Type B pancreatic cell (in vitro differentiated cells): ENCODE results near the gene PGC. TPM values are rescaled to one million over a fixed set of nuclear protein-coding genes. Genes with fewer than 3 reads are reported as not detected.

Source experiments
- DNase-seq: peaks from one replicate; pipeline ENCODE4 v3.0.0; 2021; ENCODE audit warnings: mixed read lengths; ENCODE audit not compliant: unreplicated experiment; ENCODE audit errors: extremely low spot score
- H3K27ac Mint-ChIP-seq: 2 replicates; pipeline ENCODE4 v1.8.0; 2021; ENCODE audit warnings: mild to moderate bottlenecking, mixed read lengths
- H3K27me3 Mint-ChIP-seq: 2 replicates; pipeline ENCODE4 v1.8.0; 2021; ENCODE audit warnings: mixed read lengths
- H3K36me3 Mint-ChIP-seq: 2 replicates; pipeline ENCODE4 v1.8.0; 2021; ENCODE audit warnings: mixed read lengths
- H3K4me1 Mint-ChIP-seq: one replicate; pipeline ENCODE4 v1.8.0; 2021; ENCODE audit warnings: mixed read lengths; ENCODE audit not compliant: unreplicated experiment
- H3K4me3 Mint-ChIP-seq: 2 replicates; pipeline ENCODE4 v1.8.0; 2021; ENCODE audit warnings: mild to moderate bottlenecking, mixed read lengths
- H3K9me3 Mint-ChIP-seq: 2 replicates; pipeline ENCODE4 v1.8.0; 2021; ENCODE audit warnings: mixed read lengths
- CTCF ChIP-seq: fragments of 200-600 bp; sonication (generic); conservative IDR thresholded peaks from 2 replicates; pipeline ENCODE4 v1.5.0; 2021; ENCODE audit warnings: antibody characterized with exemption, mild to moderate bottlenecking
- total RNA-seq: library from RNA; stranded (reverse); gene quantifications from 2 replicates; pipeline ENCODE4 v1.2.1, GENCODE V29; 2021; ENCODE audit warnings: low replicate concordance

Gene PGC
- total RNA-seq, 1 donor from 2014 or later, result 56.6 TPM

- Mint-ChIP-seq H3K4me1 (peaks cover 23% of the 10 kb centered on the region), H3K27ac (peak overlapping the region; percentile 29), H3K9me3 (no peaks in the 10 kb centered on the region), H3K27me3 (peaks cover 19% of the 10 kb centered on the region), H3K36me3 (no peaks in the 10 kb centered on the region), H3K4me3 (no peak overlapping the region)
- no peak for DNase-seq
- no peak for TF ChIP-seq CTCF
Observed at GRCh38 chr6:41763470-41763869, 16.3 kb upstream of the PGC start.

- no peak overlapping the region for H3K4me3 Mint-ChIP-seq
- H3K27ac Mint-ChIP-seq, result no peak overlapping the region
- H3K36me3 Mint-ChIP-seq, result no peaks in the 10 kb centered on the region
- DNase-seq, result no peak
- no peaks in the 10 kb centered on the region for H3K9me3 Mint-ChIP-seq
- TF ChIP-seq CTCF, result no peak
- H3K4me1 Mint-ChIP-seq, result peaks cover 5% of the 10 kb centered on the region
- peaks cover 27% of the 10 kb centered on the region for H3K27me3 Mint-ChIP-seq
Observed at GRCh38 chr6:41759905-41760579, 12.8 kb upstream of the PGC start.

- no peaks in the 10 kb centered on the region for H3K36me3 Mint-ChIP-seq
- DNase-seq, result no peak
- no peak overlapping the region for H3K4me3 Mint-ChIP-seq
- no peak overlapping the region for H3K27ac Mint-ChIP-seq
- H3K4me1 Mint-ChIP-seq, result peaks cover 5% of the 10 kb centered on the region
- no peak for TF ChIP-seq CTCF
- no peaks in the 10 kb centered on the region for H3K9me3 Mint-ChIP-seq
- H3K27me3 Mint-ChIP-seq, result peaks cover 32% of the 10 kb centered on the region
Observed at GRCh38 chr6:41759106-41759904, 12.1 kb upstream of the PGC start.

GRCh38 chr6:41758641-41759035, 11.4 kb upstream of the PGC start:
- Mint-ChIP-seq H3K9me3 (no peaks in the 10 kb centered on the region), H3K4me3 (no peak overlapping the region), H3K27me3 (peaks cover 36% of the 10 kb centered on the region), H3K36me3 (no peaks in the 10 kb centered on the region), H3K27ac (no peak overlapping the region), H3K4me1 (peaks cover 4% of the 10 kb centered on the region)
- no peak for TF ChIP-seq CTCF
- DNase-seq, result no peak

GRCh38 chr6:41757931-41758640, 10.9 kb upstream of the PGC start:
- Mint-ChIP-seq H3K36me3 (no peaks in the 10 kb centered on the region), H3K4me1 (no peaks in the 10 kb centered on the region), H3K27me3 (peaks cover 33% of the 10 kb centered on the region), H3K4me3 (no peak overlapping the region), H3K27ac (no peak overlapping the region), H3K9me3 (no peaks in the 10 kb centered on the region)
- no peak for TF ChIP-seq CTCF
- DNase-seq, result no peak
